ENCODE results near the gene LIN9. TPM values are rescaled to one million over a fixed set of nuclear protein-coding genes. Genes with fewer than 3 reads are reported as not detected.

The LIN9 gene
- total and polyA plus RNA-seq, 2 of the 13 experiments (the other 11 are each of a cell fraction or from before 2014, with no cell fraction given) = 3.0 to 10.0 TPM

GRCh38 chr1:226199971-226200370, 109.0 kb downstream of the LIN9 start:
- no peaks in the 10 kb centered on the region for H3K36me3 ChIP-seq (replicated peaks in 1 of 2; ENCODE audit: control insufficient read depth in 1 of 2, insufficient read depth in 2 of 2, low read length in 2 of 2)
- no peak for DNase-seq (ENCODE audit: low spot score)
- no peak overlapping the region for H3K4me3 ChIP-seq (replicated peaks in 1 of 3; ENCODE audit: insufficient read depth in 1 of 3, low read depth in 2 of 3, low read length in 3 of 3)
- no peaks in the 10 kb centered on the region for H3K79me2 ChIP-seq (ENCODE audit: insufficient read depth, low read length)
- no peak overlapping the region for H3K4me2 ChIP-seq (ENCODE audit: low read depth, low read length)
- no peaks in the 10 kb centered on the region for H4K20me1 ChIP-seq (ENCODE audit: insufficient read depth, low read length)
- H3K4me1 ChIP-seq (ENCODE audit: insufficient read depth, low read length) = peaks cover 6% of the 10 kb centered on the region; the same call in 1 of the 2 replicates
- H3K9me3 ChIP-seq (ENCODE audit: low read length) = no peaks in the 10 kb centered on the region
- no peak for FAIRE-seq
- no peak for ATAC-seq
- 4% methylated on average over 2 of the region's 2 CpGs for WGBS (ENCODE audit: low lambda C conversion rate)
- BruUV-seq (replicated peaks) = no TSS peak
- no peaks in the 10 kb centered on the region for H3K27me3 ChIP-seq (ENCODE audit: control insufficient read depth in 1 of 2, insufficient read depth in 2 of 2, low read length in 2 of 2)
- CTCF ChIA-PET (ENCODE audit: low intra/inter-chr PET ratio, low total read pairs) = no interaction called here
- H3K9ac ChIP-seq (ENCODE audit: insufficient read depth, low read depth, low read length) = no peak overlapping the region
- intact Hi-C loops (cut with micrococcal nuclease; ENCODE audit: unreplicated experiment) = loop anchor here (2.0 to 5.0 kb wide), 2 partner anchors 21 to 132 kb away; no protein-coding TSS in a partner anchor
- POLR2A ChIA-PET = no interaction called here
- TF ChIP-seq ZBED4 (CRISPR knock-in tag; IDR thresholded peaks at IDR 0.05; ENCODE audit: borderline replicate concordance) (no peak), ZNF512 (CRISPR knock-in tag; IDR thresholded peaks at IDR 0.05) (peak; percentile 58; the same call in 1 of the 2 replicates)
- in situ Hi-C loops (cut with HindIII; ENCODE audit: extremely low pct_ligation_motif_present, low pct_unique_long_range_greater_than_20kb) = no loop called here
- H2AFZ ChIP-seq (ENCODE audit: low read length) = no peak overlapping the region
- H3K27ac ChIP-seq (ENCODE audit: extremely low read length, insufficient read depth, low read length) = no peak overlapping the region
